GM18508 (cell line): ENCODE data around the gene PLEKHA5.

ENCODE experiments used
- ATAC-seq: cut with Tn5 transposase; IDR thresholded peaks from one replicate; pipeline ENCODE4 v1.9.1; 2021; ENCODE audit warnings: moderate number of reproducible peaks; ENCODE audit not compliant: insufficient read depth, unreplicated experiment

PLEKHA5 gene

GRCh38 chr12:19128485-19128884, 1.0 kb upstream of the PLEKHA5 start:
- ATAC-seq: no peak

DNA sequence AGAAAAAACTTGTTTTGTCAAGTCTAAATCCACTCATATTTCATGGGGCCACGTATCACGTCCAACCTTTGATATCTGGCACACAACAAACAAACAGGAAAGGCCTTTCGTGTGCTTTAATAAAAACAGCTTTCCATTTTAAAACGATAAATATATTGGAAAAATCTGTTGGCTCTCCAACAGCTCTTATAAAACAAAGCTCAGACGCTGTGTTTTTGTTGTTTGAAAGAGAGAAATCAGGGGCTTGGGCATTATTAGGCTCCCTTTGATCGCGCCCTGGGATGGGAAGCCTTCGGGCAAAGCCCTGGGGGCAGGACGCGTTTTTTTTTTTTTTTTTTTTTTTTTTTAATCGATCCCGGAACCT, 429 bp upstream of the PLEKHA5 start:
- no peak for ATAC-seq

GRCh38 chr12:19130224-19131024, 891 bp downstream of the PLEKHA5 start:
- ATAC-seq: no peak

- ATAC-seq: no peak
Measured at GRCh38 chr12:19131025-19131444, 1.5 kb downstream of the PLEKHA5 start.

DNA sequence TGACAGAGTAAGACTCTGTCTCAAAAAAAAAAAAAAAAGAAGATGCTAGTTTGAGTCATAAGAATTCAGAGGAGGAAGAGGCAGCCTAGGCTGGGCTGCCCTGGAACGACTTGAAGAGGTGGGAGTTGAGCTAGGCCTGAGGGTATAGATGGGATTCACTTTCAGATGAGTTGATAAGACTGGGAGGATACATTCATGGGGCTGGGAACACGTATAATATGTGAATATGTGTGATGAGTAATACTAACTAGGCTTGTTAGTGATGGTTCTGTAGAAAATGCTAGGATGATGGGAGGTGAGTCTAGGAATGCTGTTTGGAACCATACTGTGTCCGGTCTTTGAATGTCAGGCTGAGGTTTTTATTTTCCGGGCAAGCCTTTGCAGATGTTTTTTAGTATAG, 9.0 kb downstream of the PLEKHA5 start:
- ATAC-seq: no peak

DNA sequence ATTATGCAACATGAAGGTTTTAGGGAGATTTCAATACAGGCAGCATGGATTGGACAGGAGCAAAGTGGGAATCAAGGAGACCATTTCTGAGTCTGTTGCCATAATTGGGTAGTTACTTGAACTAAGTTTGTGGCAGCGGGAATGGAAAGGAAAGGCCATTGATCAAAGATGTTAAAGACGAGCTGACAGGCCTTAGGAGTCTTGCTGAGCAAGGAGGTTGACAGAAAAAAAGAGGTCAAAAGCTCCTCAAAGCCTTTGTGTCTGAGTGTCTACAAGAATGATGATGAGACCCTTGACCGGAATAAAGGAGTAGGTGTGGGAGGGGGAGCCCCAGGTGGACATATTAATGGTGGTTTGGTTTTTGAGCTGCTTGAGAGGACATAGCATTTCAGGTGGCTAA, 9.4 kb downstream of the PLEKHA5 start:
- ATAC-seq: no peak

- no peak for ATAC-seq
Measured at GRCh38 chr12:19139615-19140194, 10.2 kb downstream of the PLEKHA5 start.

GRCh38 chr12:19140381-19141236, 11.1 kb downstream of the PLEKHA5 start:
- ATAC-seq: no peak

DNA sequence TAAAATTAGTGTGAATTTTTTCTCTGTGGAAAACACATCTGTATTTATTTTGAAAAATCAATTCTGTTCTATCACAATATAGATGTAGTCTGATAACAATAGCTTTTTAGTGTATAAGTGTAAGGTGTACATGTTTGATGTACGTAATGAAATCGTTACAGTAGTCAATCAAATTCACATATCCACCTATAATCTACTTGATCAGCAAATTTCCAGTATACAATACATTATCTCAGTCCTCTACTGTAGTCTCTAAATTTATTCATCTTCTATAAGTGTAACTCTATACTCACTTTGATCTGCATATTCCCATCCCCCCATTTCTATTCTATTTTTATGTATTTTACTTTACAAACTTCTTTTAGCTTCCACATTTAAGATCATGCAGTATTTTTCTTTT, 13.0 kb downstream of the PLEKHA5 start:
- ATAC-seq: no peak

- no peak for ATAC-seq
Measured at GRCh38 chr12:19144287-19144686, 14.8 kb downstream of the PLEKHA5 start.

GRCh38 chr12:19144985-19145384, 15.5 kb downstream of the PLEKHA5 start:
- no peak for ATAC-seq

DNA sequence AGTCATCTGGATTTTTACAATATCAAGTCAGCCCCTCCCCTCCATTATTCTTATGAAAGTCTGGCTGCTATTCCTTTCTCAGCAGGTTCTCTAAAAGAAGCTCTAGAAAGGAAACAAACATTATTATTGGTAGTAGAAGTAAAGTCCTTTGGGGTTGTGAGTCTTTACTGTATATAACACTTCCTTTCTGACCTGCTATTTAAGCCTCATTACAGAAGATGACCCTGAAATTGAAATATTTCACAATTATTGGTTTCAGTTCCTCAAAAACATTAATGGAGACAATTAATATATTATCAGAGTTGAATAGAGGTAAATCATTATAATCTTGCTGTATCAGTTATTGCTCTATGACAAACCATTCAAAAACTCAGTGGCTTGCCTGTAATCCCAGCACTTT, 19.3 kb downstream of the PLEKHA5 start:
- no peak for ATAC-seq

- ATAC-seq: no peak
Measured at GRCh38 chr12:19150273-19150900, 20.9 kb downstream of the PLEKHA5 start.

DNA sequence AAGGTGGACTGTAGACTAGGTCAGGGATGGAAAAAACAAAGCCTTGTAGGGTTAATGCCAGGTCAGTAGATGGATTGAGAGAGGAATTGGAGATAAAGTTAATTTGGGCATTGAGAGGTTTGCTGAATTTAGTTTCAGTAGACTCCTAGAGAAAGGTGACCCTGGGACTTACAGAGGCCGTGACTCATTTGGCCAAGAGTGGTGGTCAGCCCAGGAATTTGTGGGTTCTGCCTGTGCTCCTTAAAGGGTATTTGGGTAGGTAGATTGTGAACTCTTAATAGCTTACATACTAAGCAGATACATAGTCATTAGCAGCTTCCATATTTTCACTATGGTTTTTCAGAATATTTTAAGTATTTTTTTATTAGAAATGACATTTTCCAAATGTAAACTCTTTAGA, 21.8 kb downstream of the PLEKHA5 start:
- no peak for ATAC-seq

DNA sequence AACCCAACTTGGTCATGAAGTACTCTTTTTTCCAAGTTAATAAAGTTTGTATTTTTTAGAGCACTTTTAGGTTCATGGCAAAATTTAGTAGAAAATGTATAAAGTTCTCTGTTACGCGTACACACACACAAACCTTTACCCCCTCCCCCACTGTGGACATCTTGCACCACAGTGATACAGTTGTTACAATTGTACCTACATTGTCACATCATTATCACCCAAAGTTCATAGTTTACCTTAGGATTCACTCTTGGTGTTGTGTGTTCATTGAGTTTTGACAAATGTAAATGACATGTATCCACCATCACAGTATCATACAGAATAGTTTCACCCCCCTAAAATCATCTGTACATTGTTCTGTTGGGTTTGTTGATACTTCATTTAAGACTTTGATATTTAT, 23.9 kb downstream of the PLEKHA5 start:
- ATAC-seq: no peak

DNA sequence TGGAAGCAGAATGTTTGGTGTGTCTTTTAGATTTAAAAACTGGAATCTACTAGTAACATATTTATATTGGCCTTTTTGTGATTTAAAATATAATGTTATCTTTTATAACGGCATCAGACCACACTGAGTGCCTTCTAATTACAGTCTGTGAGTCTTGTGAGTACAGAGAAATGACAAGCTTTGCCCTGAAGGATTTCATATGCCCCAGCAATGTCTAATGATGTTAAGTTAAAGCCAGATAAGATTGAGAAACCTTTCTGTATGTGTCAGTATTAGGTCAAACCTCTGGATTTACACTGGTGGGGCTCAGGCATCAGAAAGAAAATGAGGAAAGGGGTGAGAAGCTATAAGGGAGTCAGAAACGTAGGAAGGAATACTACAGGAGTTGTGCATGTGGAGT, 25.2 kb downstream of the PLEKHA5 start:
- no peak for ATAC-seq

DNA sequence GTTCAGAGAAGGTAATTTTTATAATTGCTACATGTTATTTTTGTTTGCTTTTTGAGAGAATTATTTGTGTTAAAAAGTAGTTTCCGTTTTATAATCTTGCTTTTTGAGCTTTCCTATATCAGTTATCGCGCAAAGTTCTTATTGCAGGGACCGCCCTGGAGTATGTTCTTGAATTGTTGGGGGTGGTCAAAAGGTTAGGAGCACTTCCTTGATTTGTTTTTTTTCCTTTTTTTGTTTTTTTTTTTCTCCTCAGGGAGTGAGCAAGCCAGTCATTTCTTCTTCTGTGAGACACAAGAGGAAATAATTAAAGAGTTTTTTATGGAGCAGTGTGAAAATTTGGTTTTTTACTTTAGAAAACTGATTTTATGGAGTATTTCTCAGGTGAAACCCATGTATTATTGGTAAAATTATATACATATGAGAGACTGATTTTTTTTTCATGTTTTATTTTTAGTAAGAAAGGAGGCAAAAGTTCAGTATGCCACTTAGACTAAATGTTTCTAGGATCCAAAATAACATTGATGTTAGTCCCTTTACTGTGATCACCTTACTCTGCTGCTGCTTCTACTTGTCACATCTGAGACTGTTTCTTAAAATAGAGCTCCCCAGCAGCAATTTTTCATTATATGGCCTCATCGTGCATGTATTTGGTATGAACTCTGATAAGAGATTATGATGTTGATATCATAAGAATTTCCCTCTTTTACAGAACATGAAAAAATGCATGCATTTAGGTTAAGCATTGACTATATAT, 26.6 kb downstream of the PLEKHA5 start:
- ATAC-seq: no peak

DNA sequence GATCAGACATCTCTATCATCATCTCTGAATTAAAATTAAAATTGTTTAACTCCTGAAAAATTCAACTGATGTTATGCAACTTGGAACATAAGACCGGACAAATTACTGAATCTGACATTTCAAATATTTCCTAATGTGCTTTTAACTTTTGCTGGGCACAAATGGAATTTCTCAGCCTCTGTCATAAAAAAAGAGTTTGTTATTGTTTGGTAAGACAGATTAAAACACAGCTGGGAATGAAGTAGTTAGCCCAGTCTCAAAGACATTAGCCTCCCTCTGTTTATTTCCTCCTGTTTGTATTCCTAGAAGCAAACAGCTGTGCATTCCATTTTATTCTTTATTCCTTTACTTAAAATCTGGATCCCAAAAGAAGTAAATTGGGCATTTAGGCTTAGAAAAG, 29.4 kb downstream of the PLEKHA5 start:
- no peak for ATAC-seq

DNA sequence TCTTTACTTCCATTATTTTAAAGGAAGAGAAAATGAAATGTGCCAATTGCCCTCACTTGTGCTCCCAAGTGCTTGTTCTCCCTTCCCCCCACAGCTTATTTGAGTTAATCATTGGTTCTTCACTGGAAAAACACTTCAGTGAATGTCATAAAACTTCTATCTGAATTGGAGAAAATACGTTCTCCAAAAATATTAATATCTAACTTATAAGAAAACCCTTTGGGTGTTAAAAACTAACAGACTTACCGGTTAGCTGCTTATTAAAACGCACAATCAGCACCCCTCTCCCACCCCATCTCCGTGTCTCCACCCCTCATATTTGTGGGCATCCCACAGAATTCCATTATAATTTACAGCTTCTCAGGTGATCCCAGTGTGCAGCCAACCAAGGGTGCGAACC, 31.7 kb downstream of the PLEKHA5 start:
- no peak for ATAC-seq

- no peak for ATAC-seq
Measured at GRCh38 chr12:19165451-19165850, 35.9 kb downstream of the PLEKHA5 start.
